Erythroblast (primary cell): ENCODE results near the gene TRIM54.
"Not testable (repeated sequence)": the region's sequence is repeated elsewhere in the genome, so short reads cannot be mapped to it uniquely, and the experiment has no call there.

Experiments
- GATA1 ChIP-seq: IDR thresholded peaks from 2 replicates; pipeline ENCODE4 v1.6.1; 2011; ENCODE audit warnings: low read depth, mild to moderate bottlenecking, control low read depth, low read length, moderate library complexity
- POLR2A ChIP-seq: IDR thresholded peaks from 2 replicates; pipeline ENCODE4 v1.6.1; 2011; ENCODE audit warnings: mild to moderate bottlenecking, low read length

DNA sequence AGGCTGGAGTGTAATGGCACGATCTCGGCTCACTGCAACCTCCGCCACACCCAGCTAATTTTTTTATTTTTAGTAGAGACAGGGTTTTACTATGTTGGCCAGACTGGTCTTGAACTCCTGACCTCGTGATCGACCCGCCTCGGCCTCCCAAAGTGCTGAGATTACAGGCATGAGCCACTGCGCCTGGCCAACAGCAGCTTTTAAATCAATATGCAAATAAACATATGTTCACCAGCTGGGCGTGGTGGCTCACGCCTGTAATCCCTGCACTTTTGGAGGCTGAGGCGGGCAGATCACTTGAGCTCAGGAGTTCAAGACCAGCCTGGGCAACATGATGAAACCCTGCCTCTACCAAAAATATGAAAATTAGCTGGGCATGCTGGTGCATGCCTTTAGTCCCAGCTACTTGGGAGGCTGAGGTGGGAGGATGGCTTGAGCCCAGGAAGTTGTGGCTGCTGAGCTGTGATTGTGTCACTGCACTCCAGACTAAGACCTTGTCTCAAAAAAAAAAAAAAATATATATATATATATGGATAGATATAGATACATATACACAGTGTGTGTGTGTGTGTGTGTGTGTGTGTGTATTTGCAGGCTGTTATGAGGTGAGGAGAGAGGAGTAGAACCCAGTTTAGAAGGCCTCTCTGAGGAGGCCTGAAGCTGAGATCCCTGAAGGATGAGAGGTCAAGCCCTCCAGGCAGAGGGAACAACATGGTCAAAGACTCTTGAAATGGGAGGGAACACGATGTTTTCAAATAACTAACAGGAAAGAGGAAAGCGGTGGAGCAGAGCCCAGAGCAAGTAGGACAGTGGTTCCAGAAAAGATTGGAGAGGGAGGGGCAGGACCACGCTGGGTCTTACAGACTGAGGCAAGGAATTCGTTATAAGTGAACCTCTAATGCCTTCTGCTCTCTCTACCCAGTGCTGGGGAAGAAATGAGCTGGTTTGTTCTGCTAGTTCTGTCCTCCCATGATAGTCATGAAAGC, 9.4 kb upstream of the TRIM54 start:
- not testable (repeated sequence) for TF ChIP-seq POLR2A, GATA1
